GM21367 (cell line): ENCODE measurements around the gene TBC1D23.
"Not testable (repeated sequence)": the region's sequence is repeated elsewhere in the genome, so short reads cannot be mapped to it uniquely, and the experiment has no call there.

ENCODE experiments used
- ATAC-seq: cut with Tn5 transposase; IDR thresholded peaks from one replicate; pipeline ENCODE4 v1.9.1; 2021; ENCODE audit not compliant: unreplicated experiment

The TBC1D23 gene

DNA sequence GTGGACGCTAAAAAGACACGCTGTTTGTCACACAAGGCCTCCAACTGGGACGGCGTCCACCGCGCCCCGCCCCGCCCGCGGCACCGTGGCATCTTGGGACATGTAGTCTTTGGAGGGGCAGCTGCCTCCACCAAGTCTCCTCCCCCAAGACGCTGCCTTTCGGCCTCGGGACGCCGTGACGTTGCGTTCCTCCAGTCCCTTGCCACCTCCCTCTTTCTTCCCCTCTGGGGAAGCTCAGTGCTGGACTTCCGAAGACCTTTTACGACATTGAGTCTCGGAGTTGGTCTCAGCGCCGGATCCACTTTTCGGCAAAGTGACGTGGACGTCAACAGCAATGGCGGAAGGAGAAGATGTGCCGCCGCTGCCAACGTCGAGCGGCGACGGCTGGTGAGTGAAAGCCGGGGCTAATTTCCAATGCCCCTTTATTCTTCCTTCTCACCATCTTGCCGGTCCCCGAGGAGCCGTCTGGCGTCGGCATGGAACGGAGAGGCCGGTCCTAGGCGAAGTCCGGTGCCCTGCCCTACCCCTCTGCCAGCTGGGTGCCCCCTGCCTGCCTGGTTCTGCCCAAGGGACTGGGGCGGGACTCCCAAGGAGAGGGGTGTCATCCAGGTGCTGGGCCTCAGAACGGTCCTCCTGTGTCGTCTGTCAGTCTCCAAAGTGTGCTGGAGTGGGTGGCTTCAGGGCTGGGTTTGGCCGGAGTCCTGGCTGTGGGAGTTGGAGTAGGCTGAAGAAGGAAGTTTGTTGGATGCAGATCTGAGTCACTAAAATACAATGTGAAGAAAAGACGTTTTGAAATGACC is at the start of gene TBC1D23:
Gene TBC1D23 (plus strand): TSS at position 308 of the 800 bp plus-strand sequence. CDS start 27 bp downstream, at position 335.
- peak; percentile 100 for ATAC-seq

DNA sequence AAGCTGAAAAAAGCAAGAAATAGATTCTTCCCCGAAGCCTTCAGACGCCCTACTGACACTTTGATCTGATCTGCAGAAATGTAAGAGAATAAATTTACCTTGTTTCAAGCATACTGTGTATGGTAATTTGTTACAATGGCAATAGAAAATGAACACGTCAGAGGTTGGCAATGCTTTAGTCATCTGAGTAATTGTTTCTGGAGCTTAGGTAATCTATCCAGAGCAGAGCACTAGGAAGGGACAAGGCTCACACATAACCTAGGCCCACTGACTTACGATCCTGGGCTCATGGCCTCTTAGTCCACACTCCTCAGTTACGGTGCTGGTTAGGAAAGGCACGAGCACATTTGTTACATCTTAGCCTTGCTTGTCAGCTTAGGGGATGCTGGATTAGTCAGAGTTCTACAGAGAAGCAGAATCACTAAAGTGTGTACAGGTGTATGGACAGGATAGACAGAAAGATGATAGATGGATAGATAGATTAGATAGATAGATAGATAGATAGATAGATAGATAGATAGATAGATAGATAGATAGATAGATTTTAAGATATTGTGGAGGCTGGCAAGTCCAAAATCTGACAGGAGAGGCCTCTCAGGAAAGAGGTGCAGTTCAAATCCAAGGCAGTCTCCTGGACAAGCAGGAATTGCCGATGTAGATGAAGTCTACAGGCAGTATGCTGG is 46.8 kb upstream of the TBC1D23 start:
- no peak for ATAC-seq

DNA sequence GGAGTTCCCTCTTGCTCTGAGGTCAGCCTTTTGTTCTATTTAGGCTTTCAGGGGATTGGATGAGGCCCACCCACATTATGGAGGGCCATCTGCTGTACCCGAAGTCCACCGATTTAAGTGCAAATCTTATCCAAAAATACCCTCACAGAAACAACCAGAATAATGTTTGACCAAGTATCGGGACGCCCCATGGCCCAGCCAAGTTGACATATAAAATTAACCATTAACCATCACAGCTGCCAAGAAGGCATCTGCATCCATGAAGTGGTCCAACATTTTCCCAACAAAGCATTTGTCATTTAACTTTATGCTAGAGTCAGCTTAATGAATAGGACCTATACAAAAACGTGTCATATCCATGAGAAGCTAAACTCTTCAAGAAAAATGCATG is 46.2 kb upstream of the TBC1D23 start:
- ATAC-seq: no peak

DNA sequence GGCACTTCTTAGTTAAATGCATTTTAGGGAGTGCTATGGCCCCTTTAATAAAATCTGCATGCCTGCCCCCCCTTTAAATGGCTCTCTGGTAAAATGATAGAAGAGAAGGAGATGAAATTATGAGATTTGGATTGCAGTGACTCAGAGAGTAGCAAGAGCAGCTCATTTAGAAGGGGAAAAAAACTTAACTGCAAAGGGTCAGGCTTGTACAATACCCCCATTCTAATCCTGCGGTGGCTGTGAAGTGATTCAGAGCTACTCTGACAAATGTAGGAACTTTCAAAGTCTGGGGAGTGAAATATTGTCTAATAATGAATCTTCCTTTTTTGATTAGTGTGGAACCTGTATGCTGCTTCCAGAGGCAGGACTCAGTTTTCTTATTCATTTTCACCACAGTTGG is 44.1 kb upstream of the TBC1D23 start:
- ATAC-seq: no peak

DNA sequence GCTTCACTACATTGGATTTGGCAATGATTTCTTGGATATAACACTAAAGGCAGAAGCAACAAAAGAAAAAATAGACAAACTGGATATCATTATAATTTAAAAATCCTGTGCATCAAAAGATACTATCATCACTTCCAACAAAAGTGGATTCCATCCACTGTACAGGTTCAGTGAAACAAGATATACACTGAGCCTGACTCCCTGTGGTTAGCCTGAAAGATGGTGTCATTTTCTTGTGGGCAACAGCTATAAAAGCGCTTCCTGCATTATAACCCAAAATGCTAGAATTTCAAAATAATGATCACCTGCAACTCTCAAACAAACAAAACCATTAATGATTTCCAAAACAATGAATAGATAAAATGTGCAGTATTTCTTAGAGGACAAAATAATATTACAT is 39.6 kb upstream of the TBC1D23 start:
- ATAC-seq: no peak

DNA sequence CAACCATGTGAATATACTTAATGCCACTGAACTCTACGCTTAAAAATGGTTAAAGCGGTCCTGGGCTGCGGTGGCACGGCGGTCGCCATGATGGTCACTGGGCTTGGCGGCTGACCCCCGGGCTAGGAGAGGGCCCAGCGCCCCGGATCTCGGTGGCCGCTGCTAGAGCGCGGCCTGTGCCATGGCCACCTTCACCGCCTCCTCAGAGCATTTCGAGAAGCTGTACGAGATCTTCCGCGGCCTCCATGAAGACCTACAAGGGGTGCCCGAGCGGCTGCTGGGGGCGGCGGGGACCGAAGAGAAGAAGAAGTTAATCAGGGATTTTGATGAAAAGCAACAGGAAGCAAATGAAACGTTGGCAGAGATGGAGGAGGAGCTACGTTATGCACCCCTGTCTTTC is 35.6 kb upstream of the TBC1D23 start:
- ATAC-seq: no peak

DNA sequence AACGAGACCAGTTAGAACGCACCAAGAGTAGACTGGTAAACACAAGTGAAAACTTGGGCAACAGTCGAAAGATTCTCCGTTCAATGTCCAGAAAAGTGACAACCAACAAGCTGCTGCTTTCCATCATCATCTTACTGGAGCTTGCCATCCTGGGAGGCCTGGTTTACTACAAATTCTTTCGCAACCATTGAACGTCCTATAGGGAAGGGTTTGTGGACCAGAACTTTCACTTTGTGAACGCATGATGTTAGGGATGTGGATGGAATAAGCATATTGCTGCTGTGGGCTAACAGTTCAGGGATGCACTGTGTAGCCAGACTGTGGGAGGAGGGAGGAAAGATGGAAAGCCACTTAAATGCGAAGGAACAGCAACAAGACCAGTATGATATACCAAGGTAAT is 34.9 kb upstream of the TBC1D23 start:
- ATAC-seq: no peak

DNA sequence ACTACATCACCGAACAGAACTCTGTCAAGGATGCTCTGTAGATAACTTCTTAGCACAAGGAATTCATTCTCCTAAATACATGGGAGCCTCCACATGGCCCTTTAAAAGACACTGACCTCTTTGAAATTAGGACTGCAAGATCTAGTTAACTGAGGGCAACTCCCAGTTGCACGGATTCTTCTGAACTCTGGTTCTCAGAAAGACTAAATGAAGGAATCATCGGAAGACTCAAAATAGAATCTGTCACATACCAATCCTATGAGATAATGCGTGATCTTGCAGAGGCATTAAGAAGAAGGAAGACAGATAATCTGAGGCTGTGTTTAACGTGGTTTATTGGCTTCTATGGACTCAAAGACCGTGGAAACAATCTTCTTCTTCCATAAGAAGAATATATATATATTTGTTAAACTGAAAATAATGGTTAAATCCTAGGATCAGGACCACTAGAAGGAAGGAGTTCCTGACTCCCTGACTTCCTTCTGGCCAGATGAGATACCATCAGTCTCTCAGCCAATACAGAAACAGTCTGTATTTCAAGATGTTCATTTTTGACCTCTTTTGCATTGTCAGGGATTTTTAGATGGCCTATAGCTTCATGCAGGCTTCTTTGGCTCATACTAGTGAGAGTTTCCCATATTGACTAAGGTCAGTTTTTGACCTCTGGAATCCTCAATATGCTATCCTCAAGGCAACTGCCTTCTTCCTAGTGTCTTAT is 33.9 kb upstream of the TBC1D23 start:
- ATAC-seq: no peak

DNA sequence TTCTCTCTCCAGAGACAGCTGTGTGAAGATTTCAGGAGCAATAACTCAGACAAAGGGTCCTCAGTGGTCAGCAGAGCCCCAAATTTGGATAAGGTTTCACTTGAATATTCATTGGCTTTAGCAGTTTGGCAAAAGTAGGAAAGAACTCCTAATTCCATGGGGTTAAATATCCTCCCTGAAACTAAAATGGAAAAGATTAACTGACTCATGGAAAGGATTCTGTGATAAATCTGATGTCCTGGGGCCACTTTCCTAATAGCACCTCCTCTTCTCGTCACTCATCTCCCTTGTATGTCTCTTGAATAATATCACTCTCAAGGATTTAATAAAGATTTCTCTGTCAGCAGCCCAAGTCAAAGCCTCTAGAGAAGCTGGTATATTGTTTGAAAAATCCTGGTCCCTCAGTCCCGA is 33.3 kb upstream of the TBC1D23 start:
- ATAC-seq: no peak

DNA sequence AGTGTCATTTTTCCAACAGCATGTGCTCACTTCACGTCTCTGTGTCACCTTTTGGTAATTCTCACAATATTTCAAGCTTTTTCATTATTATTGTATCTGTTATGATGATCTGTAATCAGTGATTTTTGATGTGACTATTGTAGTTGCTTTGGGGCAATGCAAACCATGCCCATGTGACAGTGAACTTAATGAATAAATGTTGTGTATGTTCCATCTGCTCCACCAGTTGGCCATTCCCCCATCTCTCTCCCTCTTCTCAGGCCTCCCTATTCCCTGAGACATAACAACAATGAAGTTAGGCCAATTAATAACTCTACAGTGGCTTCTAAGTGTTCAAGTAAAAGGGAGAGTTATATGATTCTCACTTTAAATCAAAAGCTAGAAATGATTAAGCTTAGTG is 32.5 kb upstream of the TBC1D23 start:
- no peak for ATAC-seq

DNA sequence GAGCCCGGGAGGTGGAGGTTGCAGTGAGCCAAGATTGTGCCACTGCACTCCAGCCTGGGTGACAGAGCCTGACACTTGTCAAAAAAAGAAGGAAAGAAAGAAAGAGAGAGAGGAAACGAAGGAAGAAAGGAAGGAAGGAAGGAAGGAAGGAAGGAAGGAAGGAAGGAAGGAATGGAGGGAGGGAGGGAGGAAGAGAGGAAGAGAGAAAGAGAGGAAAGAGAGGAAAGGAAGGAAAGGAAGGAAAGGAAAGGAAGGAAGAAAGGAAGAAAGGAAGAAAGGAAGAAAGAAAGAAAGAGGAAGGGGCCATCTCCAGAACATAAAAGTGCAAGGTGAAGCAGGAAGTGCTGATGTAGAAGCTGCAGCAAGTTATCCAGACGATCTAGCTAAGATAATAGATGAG is 31.6 kb upstream of the TBC1D23 start:
- not testable (repeated sequence) for ATAC-seq

DNA sequence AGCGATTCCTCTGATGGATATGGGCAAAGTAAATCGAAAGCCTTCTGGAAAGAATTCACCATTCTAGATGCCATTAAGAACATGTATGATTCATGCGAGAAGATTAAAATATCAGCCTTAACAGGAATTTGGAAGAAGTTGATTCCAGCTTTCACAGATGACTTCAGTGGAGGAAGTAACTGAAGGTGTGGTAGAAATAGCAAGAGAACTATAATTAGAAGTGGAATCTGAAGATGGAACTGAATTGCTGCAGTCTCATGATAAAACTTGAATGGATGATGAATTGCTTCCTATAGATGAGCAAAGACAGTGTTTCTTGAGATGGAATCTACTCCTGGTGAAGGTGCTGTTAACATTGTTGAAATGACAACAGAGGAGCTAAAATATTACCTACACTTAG is 30.1 kb upstream of the TBC1D23 start:
- no peak for ATAC-seq

DNA sequence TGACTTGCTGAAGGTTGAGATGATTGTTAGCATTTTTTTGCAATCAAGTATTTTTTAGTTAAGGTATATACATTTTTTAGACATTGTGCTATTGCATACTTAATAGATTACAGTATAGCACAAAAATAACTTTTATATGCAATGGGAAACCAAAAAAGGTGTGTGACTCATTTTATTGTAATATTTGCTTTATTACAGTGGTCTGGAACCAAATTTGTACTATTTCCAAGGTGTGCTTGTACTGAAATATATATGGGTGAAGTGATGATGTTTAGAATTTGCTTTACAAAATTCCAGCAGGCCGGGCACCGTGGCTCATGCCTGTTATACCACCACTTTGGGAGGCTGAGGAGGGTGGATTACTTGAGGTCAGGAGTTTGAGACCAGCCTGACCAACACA is 29.1 kb upstream of the TBC1D23 start:
- no peak for ATAC-seq

DNA sequence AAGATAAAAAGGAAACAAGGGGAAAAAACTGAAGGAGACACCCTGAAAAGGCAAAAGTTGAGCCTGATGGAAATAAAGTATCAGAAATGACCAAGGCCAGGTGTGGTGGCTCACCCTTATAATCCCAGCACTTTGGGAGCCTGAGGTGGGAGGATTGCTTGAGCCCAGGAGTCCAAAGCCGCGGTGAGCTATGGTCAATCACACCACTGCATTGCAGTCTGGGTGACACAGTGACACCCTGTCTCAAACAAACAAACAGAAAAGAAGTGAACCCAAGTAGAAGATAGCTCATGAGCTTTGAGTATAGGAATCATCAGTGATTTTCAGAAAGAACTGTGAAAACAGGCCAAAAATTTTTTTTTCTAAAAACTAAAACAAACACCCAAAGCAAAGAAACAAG is 26.4 kb upstream of the TBC1D23 start:
- ATAC-seq: no peak

DNA sequence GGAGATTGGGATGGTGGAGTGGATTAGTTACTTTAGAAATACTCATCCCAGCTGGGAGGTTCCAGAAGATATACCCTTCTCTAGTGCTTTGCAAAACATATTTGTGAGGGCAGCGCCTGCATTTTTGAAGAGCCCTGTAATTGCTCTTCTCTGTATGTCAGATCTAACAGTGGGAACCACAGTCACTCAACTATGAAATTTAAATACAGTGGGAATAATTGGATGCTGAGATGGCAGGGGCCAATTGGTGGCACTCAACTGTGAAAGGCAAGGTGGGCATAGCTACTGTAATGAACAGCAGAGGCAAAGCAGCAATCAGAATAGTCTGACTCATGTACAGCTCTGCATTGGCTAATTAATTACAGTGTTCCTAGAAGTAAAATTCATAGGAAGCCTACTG is 22.2 kb upstream of the TBC1D23 start:
- no peak for ATAC-seq

DNA sequence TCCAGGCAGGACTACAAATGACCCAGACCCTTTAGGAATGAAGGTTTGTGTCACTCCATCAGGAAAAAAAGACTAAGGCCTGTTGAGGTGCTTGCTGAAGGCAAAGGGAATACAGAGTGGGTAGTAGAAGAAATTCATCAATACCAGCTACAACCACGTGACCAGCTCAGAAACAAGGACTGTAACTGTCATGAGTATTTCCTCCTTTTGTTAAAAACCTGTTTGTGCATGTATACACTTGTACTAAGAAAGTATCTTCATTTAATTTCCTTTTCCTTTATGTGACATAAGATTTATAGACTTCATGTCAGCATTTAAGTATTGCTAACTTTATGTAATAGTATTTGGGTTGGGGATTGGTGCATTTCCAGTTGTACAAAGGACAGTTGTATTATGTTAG is 18.3 kb upstream of the TBC1D23 start:
- ATAC-seq: not testable (repeated sequence)

DNA sequence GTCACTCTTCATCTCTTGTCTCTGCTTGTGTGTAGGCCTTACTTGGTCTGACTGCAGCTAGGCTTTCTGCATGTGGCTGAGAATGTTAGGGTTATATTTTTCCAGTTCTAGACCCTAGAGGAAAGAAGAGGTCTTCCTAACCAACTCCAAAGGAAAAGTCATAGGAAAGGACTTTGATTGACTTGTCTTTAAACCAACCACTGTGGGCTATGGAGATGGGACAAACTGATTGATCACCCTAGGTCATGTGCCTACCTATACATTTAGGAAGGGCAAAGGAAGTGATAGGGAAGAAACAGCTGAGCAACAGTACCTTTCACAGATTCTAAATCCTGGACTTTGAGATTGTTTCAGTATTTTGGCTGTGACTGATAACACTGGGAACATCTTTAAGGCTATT is 16.5 kb upstream of the TBC1D23 start:
- no peak for ATAC-seq

DNA sequence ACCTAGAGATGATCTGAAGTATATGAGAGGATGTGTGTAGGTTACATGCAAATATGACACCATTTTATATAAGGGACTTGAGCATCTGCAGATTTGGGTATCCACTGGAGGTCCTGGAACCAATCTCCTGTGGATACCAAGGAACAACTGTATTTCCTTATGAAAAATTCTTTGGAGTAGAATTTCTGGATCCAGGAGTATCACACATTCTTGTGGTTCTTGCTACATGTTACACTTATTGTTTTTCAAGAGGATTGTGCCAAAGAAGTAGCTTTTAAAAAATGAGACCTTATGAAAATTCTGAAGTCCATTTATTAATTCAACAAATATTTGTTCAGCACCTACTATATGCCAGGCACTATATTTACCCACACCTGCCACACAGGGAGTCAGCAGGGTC is 15.7 kb upstream of the TBC1D23 start:
- no peak for ATAC-seq

DNA sequence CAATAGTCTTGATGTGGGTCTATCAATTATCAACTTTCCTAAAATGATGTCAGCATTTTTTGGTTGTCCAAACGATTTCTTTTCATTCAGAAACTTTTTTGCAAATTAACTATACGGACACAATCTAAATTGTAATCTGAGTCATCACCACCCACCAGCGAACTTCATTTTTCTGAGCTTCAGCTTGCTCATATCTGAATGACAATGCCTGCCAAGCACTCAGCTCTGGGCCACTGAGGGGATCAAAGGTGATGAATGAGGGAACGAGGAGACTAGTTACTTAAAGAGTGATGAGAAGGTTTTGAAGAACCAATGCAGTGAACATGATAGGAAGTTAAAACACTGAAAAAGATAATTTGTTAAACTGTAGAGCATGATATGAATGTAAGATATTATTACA is 14.9 kb upstream of the TBC1D23 start:
- no peak for ATAC-seq

DNA sequence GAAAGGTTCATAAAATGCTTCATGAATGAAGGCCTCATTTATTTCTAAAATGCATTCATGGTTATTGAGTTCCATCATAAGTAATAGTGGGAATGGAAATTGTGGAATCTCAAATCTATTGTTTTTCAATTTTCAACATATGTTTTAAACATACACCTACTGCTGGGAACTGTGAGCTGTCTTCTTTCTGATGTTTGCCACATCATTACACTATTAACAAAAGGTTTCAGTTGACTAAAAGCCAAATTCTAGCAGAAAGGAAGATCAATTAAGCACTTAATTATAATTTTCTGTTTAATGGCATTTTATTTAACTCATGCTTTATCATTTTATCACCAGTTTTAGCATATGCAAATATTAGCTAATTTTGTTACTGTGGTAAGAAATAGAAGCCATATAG is 13.8 kb upstream of the TBC1D23 start:
- no peak for ATAC-seq

DNA sequence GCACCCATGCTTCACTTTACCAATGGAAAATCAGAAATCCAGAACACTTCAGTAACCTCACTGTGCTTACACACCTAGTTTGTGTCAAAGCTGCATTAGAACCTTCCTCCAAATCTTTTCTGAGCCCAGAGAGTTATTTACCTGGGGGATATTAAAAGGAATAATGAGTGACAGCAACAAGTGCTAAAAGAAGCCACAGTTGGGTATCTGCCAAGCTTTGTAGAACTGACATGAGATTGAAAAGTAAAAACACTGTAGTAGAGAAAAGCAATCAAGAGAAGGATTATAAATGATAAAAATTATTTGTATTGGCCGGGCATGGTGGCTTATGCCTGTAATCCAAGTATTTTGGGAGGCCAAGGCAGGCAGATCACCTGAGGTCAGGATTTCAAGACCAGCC is 8.8 kb upstream of the TBC1D23 start:
- ATAC-seq: no peak

DNA sequence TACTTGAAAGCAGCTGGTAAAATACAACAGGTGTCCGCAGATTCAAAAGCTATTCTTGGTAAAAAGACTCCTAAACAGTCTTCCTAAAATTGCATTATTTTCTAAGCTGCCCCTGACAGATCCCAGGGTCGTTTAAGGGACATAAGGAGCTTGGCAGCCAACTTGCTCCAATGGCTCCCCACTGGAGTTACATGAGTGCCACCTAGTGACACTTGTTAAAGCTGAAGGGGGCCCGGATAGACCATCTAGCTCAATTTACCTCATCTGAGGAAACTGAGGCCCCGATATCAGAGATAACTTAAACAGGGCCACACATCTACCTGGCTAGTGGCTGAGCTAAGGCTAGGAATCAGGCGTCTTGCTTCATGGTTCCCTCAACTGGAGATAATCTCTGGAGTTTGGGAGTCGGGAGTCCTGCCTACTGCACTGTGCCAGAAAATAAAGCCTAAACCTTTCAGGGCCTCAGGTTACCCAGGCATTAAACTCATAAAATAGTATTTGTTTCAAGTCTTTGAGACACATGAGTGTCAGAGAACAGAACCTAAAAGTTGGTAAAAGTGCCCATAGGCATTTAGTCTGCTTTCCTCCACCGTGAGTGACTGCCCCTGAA is 6.5 kb upstream of the TBC1D23 start:
- ATAC-seq: no peak
